GM12874 (cell line): ENCODE data around the gene MRPS7.
A peak's percentile ranks its signal among the peaks of the same experiment; 100 is the strongest.

Experiments
- CTCF ChIP-seq: IDR thresholded peaks from 2 replicates; pipeline ENCODE4 v1.5.1; 2011; ENCODE audit warnings: low read depth, mild to moderate bottlenecking, control low read depth, low read length, moderate library complexity; ENCODE audit not compliant: insufficient read depth

MRPS7 gene

GRCh38 chr17:75245011-75245410 is 16.7 kb upstream of the MRPS7 start:
- no peak for TF ChIP-seq CTCF

DNA sequence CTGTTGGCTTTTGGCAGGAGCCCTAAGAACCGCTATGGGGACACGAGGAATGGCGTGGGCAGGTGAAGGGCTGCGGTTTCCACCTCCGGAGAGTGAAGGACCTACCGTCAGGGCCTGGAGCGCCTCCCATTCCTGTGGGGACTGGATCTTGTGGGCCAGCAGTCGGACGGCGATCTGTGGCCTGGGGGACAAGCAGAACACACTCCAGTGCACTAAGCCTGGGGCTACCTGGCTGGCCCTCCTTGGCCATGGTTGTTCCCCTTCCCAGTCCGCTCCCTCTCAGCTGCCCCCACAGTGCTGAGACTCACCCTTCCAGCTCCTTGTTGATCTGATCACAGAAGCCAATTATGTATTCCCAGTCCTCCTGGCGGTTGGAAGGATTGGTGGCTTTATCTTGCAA is 15.3 kb upstream of the MRPS7 start:
- no peak for TF ChIP-seq CTCF

DNA sequence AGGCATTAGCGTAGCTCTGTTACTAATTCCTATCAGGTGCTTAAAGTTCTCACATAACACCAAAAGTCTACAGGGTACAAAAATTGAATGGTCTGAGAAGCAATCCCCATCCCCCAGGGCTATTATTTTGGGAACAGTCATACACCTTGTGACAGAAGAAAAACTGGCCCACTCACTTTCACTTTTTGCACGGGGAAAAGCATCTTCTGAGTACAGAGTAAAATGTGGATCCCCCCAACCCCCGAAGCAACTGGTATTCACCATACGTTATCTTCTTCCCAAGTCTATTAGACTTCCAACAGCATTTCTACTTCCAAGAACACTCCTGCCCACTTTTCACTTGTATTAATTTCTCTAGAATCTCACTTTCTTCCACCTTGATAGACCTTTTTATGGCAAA is 12.1 kb upstream of the MRPS7 start:
- TF ChIP-seq CTCF = no peak

GRCh38 chr17:75250009-75250471 is 11.6 kb upstream of the MRPS7 start:
- no peak for TF ChIP-seq CTCF

DNA sequence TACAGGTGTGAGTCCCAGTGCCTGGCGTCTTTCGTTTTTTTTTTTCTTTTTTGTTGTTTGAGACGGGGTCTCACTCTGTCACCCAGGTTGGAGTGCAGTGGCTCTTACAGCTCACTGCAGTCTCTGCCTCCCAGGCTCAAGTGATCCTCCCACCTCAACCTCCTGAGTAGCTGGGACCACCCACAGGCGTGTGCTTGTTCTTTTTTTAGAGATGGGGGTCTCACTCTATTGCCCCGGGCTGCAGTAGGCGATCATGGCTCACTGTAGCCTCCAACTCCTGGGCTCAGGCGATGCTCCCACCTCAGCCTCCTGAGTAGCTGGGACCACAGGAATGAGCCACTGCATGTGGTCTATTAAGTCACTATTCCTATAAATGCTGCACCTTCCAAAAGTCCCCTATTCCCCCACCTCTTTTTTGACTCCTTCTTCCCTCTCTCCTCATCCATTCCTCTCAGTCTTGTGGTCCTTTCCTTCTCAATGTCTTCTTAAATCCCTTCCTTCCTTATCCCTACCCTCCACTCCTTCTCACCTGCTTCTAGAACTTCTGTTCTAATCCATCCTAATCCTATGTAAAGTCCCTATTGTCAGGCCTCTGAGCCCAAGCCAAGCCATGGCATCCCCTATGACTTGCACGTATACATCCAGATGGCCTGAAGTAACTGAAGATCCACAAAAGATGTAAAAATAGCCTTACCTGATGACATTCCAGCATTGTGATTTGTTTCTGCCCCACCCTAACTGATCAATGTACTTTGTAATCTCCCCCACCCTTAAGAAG is 9.5 kb upstream of the MRPS7 start:
- no peak for TF ChIP-seq CTCF

DNA sequence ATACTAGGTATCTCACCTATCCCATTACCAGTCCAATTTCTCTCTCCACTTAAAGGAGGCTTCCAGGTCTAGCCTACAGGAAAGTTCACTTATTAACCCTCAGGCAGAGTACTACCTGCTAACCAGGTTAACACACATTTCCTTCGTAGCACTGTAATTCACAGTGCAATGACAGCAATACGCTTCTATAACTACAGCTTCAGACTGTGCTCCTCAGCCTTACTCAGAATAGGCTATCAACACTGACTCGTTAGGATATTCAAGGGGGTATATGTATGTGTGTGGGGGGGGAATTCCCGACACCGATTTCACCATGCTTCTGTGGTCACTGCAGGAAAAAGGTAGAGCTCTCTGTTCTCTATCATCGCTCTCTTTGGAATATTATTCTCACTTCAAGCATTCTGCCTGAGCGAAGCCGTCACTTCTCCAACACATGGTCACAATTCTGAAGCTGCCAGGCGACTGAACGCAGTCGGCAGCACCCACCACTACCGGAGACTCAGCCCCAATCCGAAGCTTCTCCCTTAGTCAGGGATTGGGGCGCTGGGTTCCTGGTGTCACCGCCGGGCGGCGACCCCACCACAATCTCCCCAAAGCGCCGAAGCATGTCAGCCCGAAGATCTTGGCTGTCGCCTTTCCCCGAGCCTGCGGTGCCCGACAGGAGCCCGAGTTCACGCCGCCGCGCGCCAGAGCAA is 891 bp upstream of the MRPS7 start:
- 0 out of 2 replicates have a peak, but pooled peaks have one; percentile 24 for TF ChIP-seq CTCF

GRCh38 chr17:75262112-75262606 is 480 bp downstream of the MRPS7 start:
- no peak for TF ChIP-seq CTCF
